ENCODE data around the gene CHRNE.

- TF ChIP-seq POLR2A (IDR thresholded peaks at IDR 0.05; ENCODE audit: low read depth, low read length), result no peak
- TF ChIP-seq POLR2AphosphoS5 (IDR thresholded peaks at IDR 0.05; ENCODE audit: low read depth, low read length), result no peak
- no peak for TF ChIP-seq TAF1 (IDR thresholded peaks at IDR 0.05; ENCODE audit: borderline replicate concordance, low read depth, low read length)
Measured at GRCh38 chr17:4932756-4933155, 29.9 kb upstream of the CHRNE start.
